Effector memory CD8-positive, alpha-beta T cell (primary cell): ENCODE measurements around the gene RAB31.

Experiments
- ATAC-seq: fragments of 150-1000 bp; cut with Tn5 transposase; replicated peaks from 2 replicates; pipeline ENCODE4 v1.10.0; 2021; ENCODE audit warnings: mild to moderate bottlenecking, moderate library complexity
- DNase-seq, 3 experiments: peaks; one replicate each; pipeline ENCODE4 v3.0.0; 2021
- H3K27ac Mint-ChIP-seq, 2 donors: one replicate each; pipeline ENCODE4 v1.8.0; 2022; ENCODE audit warnings: mild to moderate bottlenecking in 2 of 2, mixed read lengths in 2 of 2, moderate library complexity in 2 of 2
- H3K27me3 Mint-ChIP-seq, 2 donors: one replicate each; pipeline ENCODE4 v1.8.0; 2022; ENCODE audit warnings: mixed read lengths in 2 of 2
- H3K36me3 Mint-ChIP-seq: one replicate; pipeline ENCODE4 v1.8.0; 2022; ENCODE audit warnings: mild to moderate bottlenecking, moderate library complexity, mixed read lengths; ENCODE audit not compliant: insufficient read depth
- H3K4me1 Mint-ChIP-seq, 2 donors: one replicate each; pipeline ENCODE4 v1.8.0; 2022; ENCODE audit warnings: low read depth in 2 of 2, mixed read lengths in 2 of 2
- H3K4me3 Mint-ChIP-seq, 2 donors: one replicate each; pipeline ENCODE4 v1.8.0; 2022; ENCODE audit warnings: mild to moderate bottlenecking in 2 of 2, mixed read lengths in 2 of 2, moderate library complexity in 2 of 2
- H3K9me3 Mint-ChIP-seq, 2 donors: one replicate each; pipeline ENCODE4 v1.8.0; 2022; ENCODE audit warnings: mixed read lengths in 2 of 2

RAB31 gene

GRCh38 chr18:9792565-9793245 lies 84.6 kb downstream of the RAB31 start:
- DNase-seq, result no peak
- ATAC-seq, result no peak
- Mint-ChIP-seq H3K36me3 (no peaks in the 10 kb centered on the region), H3K4me3 (no peak overlapping the region), H3K9me3 (no peaks in the 10 kb centered on the region), H3K27ac (no peak overlapping the region), H3K4me1 (no peaks in the 10 kb centered on the region), H3K27me3 (peaks cover 22 to 35% of the 10 kb centered on the region in 2 donors)

- H3K27ac Mint-ChIP-seq, result no peak overlapping the region
- DNase-seq (no peak), ATAC-seq (no peak)
- peaks cover 0 to 1% of the 10 kb centered on the region in 2 donors for H3K9me3 Mint-ChIP-seq
- H3K4me1 Mint-ChIP-seq, result no peaks in the 10 kb centered on the region
- no peak overlapping the region for H3K4me3 Mint-ChIP-seq
- H3K27me3 Mint-ChIP-seq, result peaks cover 20 to 45% of the 10 kb centered on the region in 2 donors
- H3K36me3 Mint-ChIP-seq, result no peaks in the 10 kb centered on the region
These were observed 87.9 kb downstream of the RAB31 start for GRCh38 chr18:9796011-9796410.

- Mint-ChIP-seq H3K4me3 (no peak overlapping the region), H3K27me3 (peaks cover 21 to 55% of the 10 kb centered on the region in 2 donors), H3K36me3 (no peaks in the 10 kb centered on the region), H3K4me1 (no peaks in the 10 kb centered on the region), H3K27ac (no peak overlapping the region), H3K9me3 (peaks cover 0 to 1% of the 10 kb centered on the region in 2 donors)
- DNase-seq, result no peak
- ATAC-seq, result no peak
These were observed 88.9 kb downstream of the RAB31 start for GRCh38 chr18:9796935-9797549.

GRCh38 chr18:9802175-9803062 lies 94.3 kb downstream of the RAB31 start:
- ATAC-seq, result no peak
- H3K9me3 Mint-ChIP-seq, result peaks cover 0 to 1% of the 10 kb centered on the region in 2 donors
- no peak overlapping the region for H3K27ac Mint-ChIP-seq
- no peak overlapping the region for H3K4me3 Mint-ChIP-seq
- H3K27me3 Mint-ChIP-seq, result peaks cover 21 to 69% of the 10 kb centered on the region in 2 donors
- no peaks in the 10 kb centered on the region for H3K4me1 Mint-ChIP-seq
- DNase-seq, result no peak
- no peaks in the 10 kb centered on the region for H3K36me3 Mint-ChIP-seq

- H3K36me3 Mint-ChIP-seq, result no peaks in the 10 kb centered on the region
- no peak overlapping the region for H3K4me3 Mint-ChIP-seq
- H3K27me3 Mint-ChIP-seq, result peaks cover 21 to 61% of the 10 kb centered on the region in 2 donors
- no peak overlapping the region for H3K27ac Mint-ChIP-seq
- peaks cover 0 to 1% of the 10 kb centered on the region in 2 donors for H3K9me3 Mint-ChIP-seq
- DNase-seq, result no peak
- no peak for ATAC-seq
- no peaks in the 10 kb centered on the region for H3K4me1 Mint-ChIP-seq
These were observed 95.1 kb downstream of the RAB31 start for GRCh38 chr18:9803063-9803697.

- H3K9me3 Mint-ChIP-seq, result peaks cover 0 to 1% of the 10 kb centered on the region in 2 donors
- DNase-seq, result no peak
- no peaks in the 10 kb centered on the region for H3K4me1 Mint-ChIP-seq
- no peak for ATAC-seq
- H3K27ac Mint-ChIP-seq, result no peak overlapping the region
- no peak overlapping the region for H3K4me3 Mint-ChIP-seq
- H3K36me3 Mint-ChIP-seq, result no peaks in the 10 kb centered on the region
- peaks cover 21 to 60% of the 10 kb centered on the region in 2 donors for H3K27me3 Mint-ChIP-seq
These were observed 95.8 kb downstream of the RAB31 start for GRCh38 chr18:9803698-9804516.

- Mint-ChIP-seq H3K36me3 (no peaks in the 10 kb centered on the region), H3K27me3 (peaks cover 21 to 60% of the 10 kb centered on the region in 2 donors), H3K27ac (no peak overlapping the region), H3K4me3 (no peak overlapping the region), H3K4me1 (no peaks in the 10 kb centered on the region), H3K9me3 (peaks cover 0 to 1% of the 10 kb centered on the region in 2 donors)
- DNase-seq (no peak), ATAC-seq (no peak)
These were observed 96.5 kb downstream of the RAB31 start for GRCh38 chr18:9804517-9805104.

- no peaks in the 10 kb centered on the region for H3K4me1 Mint-ChIP-seq
- H3K27me3 Mint-ChIP-seq, result peaks cover 13 to 45% of the 10 kb centered on the region in 2 donors
- ATAC-seq, result no peak
- H3K27ac Mint-ChIP-seq, result no peak overlapping the region
- no peaks in the 10 kb centered on the region for H3K9me3 Mint-ChIP-seq
- DNase-seq, result no peak
- no peaks in the 10 kb centered on the region for H3K36me3 Mint-ChIP-seq
- no peak overlapping the region for H3K4me3 Mint-ChIP-seq
These were observed 98.8 kb downstream of the RAB31 start for GRCh38 chr18:9806905-9807304.

- DNase-seq, result no peak
- no peak overlapping the region for H3K27ac Mint-ChIP-seq
These were observed 100.5 kb downstream of the RAB31 start for GRCh38 chr18:9808295-9809241.

GRCh38 chr18:9809697-9810096 lies 101.6 kb downstream of the RAB31 start:
- Mint-ChIP-seq H3K27me3 (peaks cover 7 to 34% of the 10 kb centered on the region in 2 donors), H3K9me3 (no peaks in the 10 kb centered on the region), H3K27ac (no peak overlapping the region), H3K36me3 (no peaks in the 10 kb centered on the region), H3K4me1 (no peaks in the 10 kb centered on the region), H3K4me3 (no peak overlapping the region)
- ATAC-seq, result no peak
- DNase-seq, result no peak

More at GRCh38 chr18:9808295-9809241, 100.5 kb downstream of the RAB31 start:
- no peak for ATAC-seq
- H3K4me3 Mint-ChIP-seq, result no peak overlapping the region
- H3K27me3 Mint-ChIP-seq, result peaks cover 10 to 46% of the 10 kb centered on the region in 2 donors
- no peaks in the 10 kb centered on the region for H3K36me3 Mint-ChIP-seq
- H3K9me3 Mint-ChIP-seq, result no peaks in the 10 kb centered on the region
- H3K4me1 Mint-ChIP-seq, result no peaks in the 10 kb centered on the region

GRCh38 chr18:9810299-9810698 lies 102.2 kb downstream of the RAB31 start:
- Mint-ChIP-seq H3K27ac (no peak overlapping the region), H3K4me1 (no peaks in the 10 kb centered on the region), H3K4me3 (no peak overlapping the region), H3K36me3 (no peaks in the 10 kb centered on the region), H3K9me3 (no peaks in the 10 kb centered on the region), H3K27me3 (peaks cover 7 to 28% of the 10 kb centered on the region in 2 donors)
- ATAC-seq (no peak), DNase-seq (no peak)
